ENCODE measurements around the gene FOXP4. TPM values are rescaled to one million over a fixed set of nuclear protein-coding genes. Genes with fewer than 3 reads are reported as not detected.

FOXP4 gene
- total RNA-seq, 1 donor from 2014 or later, result 40.7 TPM

DNA sequence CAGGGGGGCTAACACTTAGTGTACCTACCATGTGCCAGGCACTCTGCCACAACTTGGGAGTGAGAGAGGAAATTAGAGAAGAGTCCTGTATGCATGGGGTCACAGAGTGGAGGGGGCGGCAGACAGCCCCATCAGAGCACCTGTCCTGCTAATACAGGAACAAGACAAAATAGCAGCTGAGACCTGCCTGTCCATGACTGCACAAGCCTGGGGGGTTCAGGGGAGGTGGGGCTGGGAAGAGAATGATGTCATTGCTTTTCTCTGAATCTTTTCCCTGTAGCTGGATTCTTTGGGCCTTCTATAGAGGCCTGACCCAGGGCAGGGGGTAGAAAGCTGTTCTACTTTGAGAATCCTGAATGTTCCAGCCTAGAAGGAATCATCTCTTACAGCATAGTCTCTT, 37.4 kb downstream of the FOXP4 start:
- POLR2A ChIA-PET, result no interaction called here
- intact Hi-C loops (cut with micrococcal nuclease), result no loop called here

DNA sequence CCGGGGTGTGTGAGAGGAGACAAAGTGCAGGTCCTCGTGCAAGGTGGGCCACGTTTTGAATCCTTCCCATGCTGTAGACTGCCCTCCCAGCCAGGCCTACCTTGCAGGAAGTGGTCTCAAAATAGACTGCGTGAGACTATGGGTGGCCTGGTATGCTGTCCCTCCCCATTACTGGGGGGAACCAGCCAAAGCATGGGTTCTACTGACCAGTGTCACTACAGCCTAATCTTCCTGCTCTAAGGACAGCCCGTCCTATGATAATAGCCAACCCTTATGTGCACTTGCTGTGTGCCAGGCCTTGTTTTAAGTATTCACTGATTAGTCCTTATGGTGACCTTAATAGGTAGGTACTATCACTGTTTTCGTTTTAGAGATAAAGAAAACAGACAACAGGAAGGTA, 38.0 kb downstream of the FOXP4 start:
- no peak for DNase-seq
- Mint-ChIP-seq H3K27me3 (no peaks in the 10 kb centered on the region), H3K36me3 (ENCODE audit: low read depth) (peaks cover 67% of the 10 kb centered on the region), H3K4me1 (peaks cover 4% of the 10 kb centered on the region), H3K9me3 (no peaks in the 10 kb centered on the region), H3K27ac (no peak overlapping the region), H3K4me3 (no peak overlapping the region)
- POLR2A ChIA-PET, result no interaction called here
- ATAC-seq (ENCODE audit: low read depth), result no peak
- CTCF ChIA-PET, result no interaction called here
- intact Hi-C loops (cut with micrococcal nuclease), result no loop called here
- no peak for TF ChIP-seq CTCF (IDR thresholded peaks at IDR 0.05)

More for the DNA sequence above, 37.4 kb downstream of the FOXP4 start:
- H3K4me3 Mint-ChIP-seq, result no peak overlapping the region
- H3K36me3 Mint-ChIP-seq (ENCODE audit: low read depth), result peaks cover 65% of the 10 kb centered on the region
- CTCF ChIA-PET, result no interaction called here
- no peak for DNase-seq
- no peak overlapping the region for H3K27ac Mint-ChIP-seq
- H3K9me3 Mint-ChIP-seq, result no peaks in the 10 kb centered on the region
- TF ChIP-seq CTCF (IDR thresholded peaks at IDR 0.05), result no peak
- no peak for ATAC-seq (ENCODE audit: low read depth)
- H3K4me1 Mint-ChIP-seq, result peaks cover 4% of the 10 kb centered on the region
- no peaks in the 10 kb centered on the region for H3K27me3 Mint-ChIP-seq

DNA sequence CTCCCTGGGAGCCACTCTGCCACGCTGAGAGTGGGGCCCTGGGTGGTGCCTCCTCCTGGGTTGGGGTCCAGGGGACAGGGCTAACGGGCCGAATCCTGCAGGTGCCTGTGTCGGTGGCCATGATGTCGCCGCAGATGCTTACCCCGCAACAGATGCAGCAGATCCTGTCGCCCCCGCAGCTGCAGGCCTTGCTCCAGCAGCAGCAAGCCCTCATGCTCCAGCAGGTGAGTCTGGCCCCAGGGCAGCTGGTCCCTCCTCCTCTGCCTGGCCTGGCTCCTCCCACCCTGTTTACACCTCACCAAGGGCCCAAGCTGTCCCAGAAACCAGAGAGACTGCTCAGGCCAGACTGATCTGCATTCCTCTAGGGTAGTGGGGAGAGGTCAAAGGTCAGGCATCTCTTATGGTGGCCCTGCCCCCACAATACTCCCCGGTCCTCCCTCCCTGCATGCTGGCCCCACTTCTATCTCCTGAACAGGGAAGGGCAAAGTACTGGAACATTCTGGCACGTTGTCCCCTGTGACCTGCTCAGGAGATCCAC, 38.6 kb downstream of the FOXP4 start:
- H3K36me3 Mint-ChIP-seq (ENCODE audit: low read depth), result peaks cover 67% of the 10 kb centered on the region
- no peaks in the 10 kb centered on the region for H3K27me3 Mint-ChIP-seq
- no peak overlapping the region for H3K4me3 Mint-ChIP-seq
- H3K9me3 Mint-ChIP-seq, result no peaks in the 10 kb centered on the region
- intact Hi-C loops (cut with micrococcal nuclease), result no loop called here
- no peak overlapping the region for H3K27ac Mint-ChIP-seq
- peaks cover 4% of the 10 kb centered on the region for H3K4me1 Mint-ChIP-seq
- no peak for TF ChIP-seq CTCF (IDR thresholded peaks at IDR 0.05)
- CTCF ChIA-PET, result no interaction called here
- POLR2A ChIA-PET, result no interaction called here
- ATAC-seq (ENCODE audit: low read depth) (no peak), DNase-seq (no peak)

GRCh38 chr6:41585605-41586004, 39.4 kb downstream of the FOXP4 start:
- TF ChIP-seq CTCF (IDR thresholded peaks at IDR 0.05), result no peak
- Mint-ChIP-seq H3K27ac (no peak overlapping the region), H3K36me3 (ENCODE audit: low read depth) (peaks cover 67% of the 10 kb centered on the region), H3K27me3 (no peaks in the 10 kb centered on the region), H3K9me3 (no peaks in the 10 kb centered on the region), H3K4me1 (peaks cover 4% of the 10 kb centered on the region), H3K4me3 (no peak overlapping the region)
- ChIA-PET POLR2A (no interaction called here), CTCF (no interaction called here)
- no peak for ATAC-seq (ENCODE audit: low read depth)
- intact Hi-C loops (cut with micrococcal nuclease), result no loop called here
- DNase-seq, result no peak

- Mint-ChIP-seq H3K4me1 (peaks cover 4% of the 10 kb centered on the region), H3K27ac (no peak overlapping the region), H3K9me3 (no peaks in the 10 kb centered on the region), H3K4me3 (no peak overlapping the region), H3K36me3 (ENCODE audit: low read depth) (peaks cover 68% of the 10 kb centered on the region), H3K27me3 (no peaks in the 10 kb centered on the region)
- POLR2A ChIA-PET, result interaction anchor here (0.6 kb wide), 1 partner anchor 30 kb away, joined by 3 read pairs; no protein-coding TSS in a partner anchor
- no peak for ATAC-seq (ENCODE audit: low read depth)
- intact Hi-C loops (cut with micrococcal nuclease), result no loop called here
- DNase-seq, result no peak
- CTCF ChIA-PET, result interaction anchor here (1.0 kb wide), 1 partner anchor 124 kb away, joined by 3 read pairs; no protein-coding TSS in a partner anchor
- no peak for TF ChIP-seq CTCF (IDR thresholded peaks at IDR 0.05)
Observed at GRCh38 chr6:41586252-41587007, 40.2 kb downstream of the FOXP4 start.

Data from activated B cell treated with CpG ODN at 0.5 μM for 24 hours (primary cell).